Left hindlimb (tissue), 1 donor: ENCODE results near the gene SERPINB12.

ENCODE experiments used
- DNase-seq: peaks from one replicate; pipeline ENCODE4 v3.0.0-alpha.2; 2018

Gene SERPINB12

DNA sequence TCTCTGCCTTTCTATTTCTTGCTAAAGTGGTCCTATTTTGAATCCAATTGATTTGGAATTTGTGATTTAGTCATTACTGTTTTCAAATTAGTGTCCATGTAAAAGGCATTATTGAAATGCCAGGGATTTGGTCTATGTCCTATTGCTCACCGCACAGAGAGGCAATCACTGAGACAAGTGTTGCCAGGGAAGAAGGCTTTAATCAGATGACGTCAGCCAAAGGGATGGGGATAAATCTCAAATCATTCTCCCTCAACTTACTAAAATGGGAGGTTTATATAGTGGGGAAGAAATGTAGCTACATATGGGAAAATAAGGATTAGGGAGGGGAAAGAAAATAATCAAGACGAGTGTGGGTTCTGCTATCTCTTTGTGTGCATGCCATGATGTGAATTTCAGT, 9.6 kb downstream of the SERPINB12 start:
- DNase-seq = no peak

- no peak for DNase-seq
Observed at GRCh38 chr18:63552581-63552980, 10.4 kb downstream of the SERPINB12 start.

DNA sequence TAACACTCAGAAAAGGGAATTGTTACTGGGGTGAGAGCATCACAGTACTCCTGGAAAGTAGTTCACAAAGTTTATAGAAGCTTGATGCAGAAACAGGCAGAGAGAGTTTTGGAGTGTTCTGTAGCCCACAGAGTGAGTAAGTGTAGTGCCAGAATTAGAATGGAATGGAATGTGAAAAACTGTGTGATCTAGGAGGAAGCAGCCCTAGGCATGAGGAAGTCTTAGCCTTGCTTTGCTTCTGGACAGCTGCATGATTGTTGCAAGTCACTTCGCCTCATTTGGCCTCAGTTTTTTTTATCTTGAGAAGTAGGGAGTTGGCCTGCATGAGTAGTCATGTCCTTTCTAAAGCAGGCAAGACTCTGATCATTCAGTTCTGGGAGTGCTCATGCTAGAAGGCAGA, 10.9 kb downstream of the SERPINB12 start:
- DNase-seq = no peak

- DNase-seq = no peak
Observed at GRCh38 chr18:63559567-63560491, 17.7 kb downstream of the SERPINB12 start.

DNA sequence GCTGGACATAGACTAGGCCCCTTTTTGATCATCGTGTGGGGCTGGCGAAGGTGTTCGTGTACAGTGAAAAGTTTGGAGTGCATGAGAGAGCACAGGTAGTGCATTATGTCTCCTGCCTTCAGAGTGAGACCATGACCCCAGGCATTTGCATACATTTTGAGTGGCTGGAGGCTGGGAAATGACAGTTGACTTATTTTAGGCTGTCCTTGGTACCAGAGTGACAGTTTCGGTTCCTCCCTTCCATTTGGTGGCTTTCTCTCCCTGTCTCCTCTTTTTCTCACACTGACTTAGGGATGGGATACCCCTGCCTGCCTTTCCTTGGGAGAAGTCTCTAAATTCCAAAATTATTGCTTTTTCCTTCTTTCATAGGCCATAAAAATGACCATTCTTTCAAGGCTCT, 20.1 kb downstream of the SERPINB12 start:
- DNase-seq = no peak

GRCh38 chr18:63564021-63564420, 21.9 kb downstream of the SERPINB12 start:
- no peak for DNase-seq

GRCh38 chr18:63564561-63564960, 22.4 kb downstream of the SERPINB12 start:
- DNase-seq = no peak

GRCh38 chr18:63567276-63567675, 25.1 kb downstream of the SERPINB12 start:
- no peak for DNase-seq

- no peak for DNase-seq
Observed at GRCh38 chr18:63567825-63568224, 25.7 kb downstream of the SERPINB12 start.

DNA sequence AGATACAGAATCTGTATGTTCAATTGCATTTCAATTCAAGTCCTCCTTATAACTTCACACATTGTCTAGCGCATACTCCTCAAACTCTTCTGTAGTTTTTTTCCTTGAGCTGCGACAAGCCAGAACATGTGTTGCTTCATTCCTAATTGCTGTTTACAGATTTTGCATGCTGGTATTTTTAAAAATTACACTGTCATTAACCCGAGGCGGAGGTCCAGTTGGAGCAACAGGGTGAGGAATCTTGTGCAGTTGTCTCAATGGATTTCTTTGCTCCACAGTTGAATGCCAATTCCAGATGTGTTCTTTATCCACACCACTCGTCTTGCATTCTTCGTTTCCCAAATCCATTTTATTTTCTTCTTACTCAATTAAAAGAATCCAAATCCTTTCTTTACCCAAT, 28.6 kb downstream of the SERPINB12 start:
- no peak for DNase-seq

DNA sequence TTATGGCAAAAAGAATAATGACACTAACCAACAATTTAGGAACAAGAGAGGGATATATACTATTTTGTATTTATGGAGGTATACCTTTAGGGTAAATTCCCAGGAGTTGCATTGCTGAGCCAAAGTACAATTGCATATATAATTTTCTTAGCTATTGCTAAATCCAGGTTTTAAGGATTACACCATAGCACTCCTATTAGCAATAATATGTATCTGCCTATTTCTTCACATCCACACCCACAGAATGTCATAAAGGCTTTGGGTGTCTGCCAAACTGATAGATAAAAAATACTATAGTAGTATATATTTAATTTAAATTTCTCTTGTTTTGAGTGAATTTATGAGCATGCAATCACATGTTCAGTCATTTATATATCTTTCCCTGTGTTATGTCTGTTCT, 33.5 kb downstream of the SERPINB12 start:
- DNase-seq = no peak

- no peak for DNase-seq
Observed at GRCh38 chr18:63578357-63578958, 36.3 kb downstream of the SERPINB12 start.

DNA sequence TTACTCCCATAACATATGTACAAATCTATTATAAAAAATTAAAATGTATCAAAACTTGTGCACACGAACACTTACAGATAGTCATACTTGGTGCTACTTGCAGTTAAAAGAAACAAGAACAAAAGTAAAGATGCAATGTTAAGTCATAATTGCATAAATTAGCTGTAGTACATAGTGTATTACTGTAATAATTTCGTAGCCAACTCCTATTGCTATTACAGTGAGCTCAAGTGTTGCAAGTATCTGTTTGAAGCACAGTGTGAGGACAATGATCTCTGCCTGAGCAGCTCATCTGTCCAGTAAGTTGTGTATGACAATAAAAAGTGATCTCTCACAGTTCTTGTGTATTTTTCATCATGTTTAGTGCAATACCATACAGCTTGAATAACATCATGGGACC, 37.4 kb downstream of the SERPINB12 start:
- no peak for DNase-seq

- DNase-seq = no peak
Observed at GRCh38 chr18:63585988-63586387, 43.8 kb downstream of the SERPINB12 start.

GRCh38 chr18:63586431-63586830, 44.3 kb downstream of the SERPINB12 start:
- no peak for DNase-seq

DNA sequence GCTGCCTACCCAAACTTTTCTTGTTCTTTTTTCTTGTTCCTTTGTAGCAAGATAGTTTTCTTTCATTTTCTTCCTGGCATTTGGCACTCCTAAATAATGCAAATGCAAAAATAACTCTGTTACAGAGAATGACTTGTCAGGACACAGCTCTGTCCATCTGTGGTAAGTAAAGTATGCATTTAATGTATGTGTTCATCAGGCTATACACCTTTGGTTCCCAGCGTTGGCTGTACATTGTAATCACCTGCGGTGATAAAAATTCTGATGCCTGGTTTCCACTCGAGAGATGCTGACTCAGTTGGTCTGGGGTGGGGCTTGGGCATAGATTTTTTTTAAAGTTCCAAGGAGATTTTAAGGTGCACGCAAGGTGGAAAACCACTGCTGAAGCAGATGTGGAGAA, 44.8 kb downstream of the SERPINB12 start, which contains the start of gene SERPINB13:
SERPINB13 (plus strand) TSS at position 378 of the 400 bp plus-strand sequence. CDS start 1,325 bp downstream, outside the sequence.
- DNase-seq = no peak

DNA sequence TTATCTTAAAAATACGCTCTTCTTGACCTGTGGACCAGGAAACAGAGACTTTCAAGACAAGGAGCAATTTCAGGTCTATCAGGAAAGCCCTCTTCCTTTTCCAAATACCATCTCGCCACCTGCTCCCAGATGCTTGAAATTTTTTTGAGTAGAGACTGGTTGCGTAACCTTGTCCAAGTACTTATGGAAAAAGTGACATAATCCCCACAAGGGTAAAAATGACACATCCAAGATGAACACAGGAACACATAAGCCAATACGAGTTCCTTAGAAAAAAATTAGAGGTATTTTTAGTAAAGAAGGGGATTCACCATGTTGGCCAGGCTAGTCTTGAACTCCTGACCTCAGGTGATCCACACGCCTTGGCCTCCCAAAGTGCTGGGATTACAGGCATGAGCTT, 46.7 kb downstream of the SERPINB12 start:
- DNase-seq = no peak

DNA sequence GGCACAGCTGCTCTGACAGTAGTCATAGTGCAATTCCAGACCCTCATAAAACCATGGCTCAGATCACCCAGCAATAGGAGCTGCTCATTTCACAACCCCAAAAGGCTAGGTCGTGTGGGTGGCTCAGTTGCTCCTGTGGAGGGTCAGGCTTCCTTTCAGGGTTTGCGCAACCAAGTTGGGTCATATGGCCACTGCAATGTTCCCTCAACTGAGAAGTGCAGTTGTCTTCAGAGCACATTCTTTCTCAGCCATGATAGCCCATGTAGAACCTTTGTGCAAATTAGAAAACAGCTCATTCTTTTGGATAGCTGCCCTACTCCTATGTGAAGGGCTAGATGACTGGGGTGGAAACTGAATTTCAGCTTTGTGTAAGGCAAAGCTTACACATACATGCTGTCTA, 48.2 kb downstream of the SERPINB12 start:
- DNase-seq = no peak

- DNase-seq = no peak
Observed at GRCh38 chr18:63590966-63591695, 49.0 kb downstream of the SERPINB12 start.

DNA sequence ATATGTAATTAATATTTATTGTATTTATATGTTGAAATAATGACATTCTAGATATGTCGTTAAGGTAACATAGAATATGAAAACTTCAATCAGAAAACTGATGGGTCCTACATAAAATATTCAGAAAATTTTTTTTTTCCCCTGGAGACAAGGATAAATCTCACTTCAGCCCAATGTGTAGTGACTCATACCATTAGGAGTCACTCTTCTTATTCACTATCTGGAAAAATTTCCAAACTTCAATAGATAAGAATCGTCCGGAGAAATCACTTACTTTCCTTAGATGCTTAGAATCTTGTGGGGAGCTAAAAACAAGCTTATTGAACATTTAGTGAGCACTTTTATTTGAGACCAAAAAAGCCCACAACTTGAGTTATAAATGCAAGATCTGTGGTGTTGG, 49.6 kb downstream of the SERPINB12 start:
- DNase-seq = no peak

DNA sequence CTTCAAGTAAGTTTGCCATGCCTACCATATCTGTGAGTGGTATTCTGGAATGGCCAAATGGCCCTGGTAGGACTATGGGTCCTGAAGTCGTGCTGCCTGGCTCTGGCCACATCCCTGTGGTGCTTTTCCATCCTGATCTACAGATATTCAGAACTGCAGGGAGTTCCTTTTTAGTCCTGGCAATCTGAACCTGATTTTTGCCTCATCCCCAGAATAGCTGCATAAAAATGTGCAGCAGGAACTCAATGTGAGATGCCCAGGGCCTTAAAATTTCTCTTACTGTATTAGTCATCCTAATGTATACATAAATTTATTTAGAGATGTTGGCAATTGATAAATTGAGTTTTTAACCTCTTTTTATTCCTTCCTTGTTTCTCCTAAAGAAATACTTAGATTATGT, 50.3 kb downstream of the SERPINB12 start:
- DNase-seq = no peak

- DNase-seq = no peak
Observed at GRCh38 chr18:63596964-63597363, 54.8 kb downstream of the SERPINB12 start.

GRCh38 chr18:63603355-63603754, 61.2 kb downstream of the SERPINB12 start:
- no peak for DNase-seq

DNA sequence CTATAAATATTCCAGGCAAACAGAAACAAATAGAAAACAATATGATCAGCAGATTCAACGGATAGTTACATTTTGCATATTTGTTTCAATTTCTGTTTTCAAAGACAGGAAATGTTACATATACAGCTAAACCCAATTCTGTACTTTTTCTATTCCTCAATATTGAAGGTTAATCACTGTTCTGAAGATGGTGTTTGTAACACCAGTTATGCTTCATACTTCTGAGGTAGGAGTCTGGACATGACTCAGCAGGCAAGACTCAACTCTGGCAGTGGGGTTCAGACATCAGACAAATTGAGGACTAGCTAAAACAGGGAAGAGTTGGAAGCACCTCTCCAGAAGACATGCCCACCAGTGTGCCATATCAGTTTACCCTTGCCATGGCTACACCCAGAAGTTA, 61.6 kb downstream of the SERPINB12 start:
- DNase-seq = no peak
